Mammary epithelial cell (primary cell): ENCODE data around the gene HS3ST3A1.

ENCODE experiments used
- EZH2 ChIP-seq: IDR thresholded peaks from 2 replicates; pipeline ENCODE4 v1.6.1; 2012; ENCODE audit warnings: low read length, inconsistent platforms, borderline replicate concordance
- TF ChIP-seq, protein P1 (sequence below), 2 donors: IDR thresholded peaks in 1 of 2; conservative IDR thresholded peaks in 1 of 2; 2 replicates each; pipeline ENCODE4 v1.5.1; 2011 to 2012; ENCODE audit warnings: inconsistent platforms in 2 of 2, low read length in 2 of 2, mild to moderate bottlenecking in 2 of 2, control low read depth in 1 of 2, low read depth in 1 of 2; ENCODE audit not compliant: insufficient read depth in 1 of 2; ENCODE audit errors: extremely low read depth in 1 of 2

DNA sequence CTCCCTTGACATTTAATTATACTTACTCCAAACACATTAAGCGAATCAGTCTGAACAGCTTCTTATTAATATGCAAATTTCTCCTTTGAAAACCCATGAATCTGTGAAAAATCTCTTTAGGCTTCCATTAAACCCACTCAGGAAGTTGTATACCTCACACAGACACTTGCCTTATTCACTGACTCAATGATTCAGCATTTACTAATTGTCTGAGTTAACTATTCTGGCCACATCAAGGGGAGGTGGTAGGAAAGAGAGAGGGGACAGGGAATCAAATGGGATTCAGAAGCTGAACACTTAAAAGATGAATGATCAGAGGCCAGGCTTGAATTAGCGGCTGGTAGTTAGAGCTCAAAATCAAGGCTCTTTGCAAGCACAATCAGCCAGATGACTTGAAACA lies 70.0 kb downstream of the HS3ST3A1 start:
- TF ChIP-seq, protein P1, sequence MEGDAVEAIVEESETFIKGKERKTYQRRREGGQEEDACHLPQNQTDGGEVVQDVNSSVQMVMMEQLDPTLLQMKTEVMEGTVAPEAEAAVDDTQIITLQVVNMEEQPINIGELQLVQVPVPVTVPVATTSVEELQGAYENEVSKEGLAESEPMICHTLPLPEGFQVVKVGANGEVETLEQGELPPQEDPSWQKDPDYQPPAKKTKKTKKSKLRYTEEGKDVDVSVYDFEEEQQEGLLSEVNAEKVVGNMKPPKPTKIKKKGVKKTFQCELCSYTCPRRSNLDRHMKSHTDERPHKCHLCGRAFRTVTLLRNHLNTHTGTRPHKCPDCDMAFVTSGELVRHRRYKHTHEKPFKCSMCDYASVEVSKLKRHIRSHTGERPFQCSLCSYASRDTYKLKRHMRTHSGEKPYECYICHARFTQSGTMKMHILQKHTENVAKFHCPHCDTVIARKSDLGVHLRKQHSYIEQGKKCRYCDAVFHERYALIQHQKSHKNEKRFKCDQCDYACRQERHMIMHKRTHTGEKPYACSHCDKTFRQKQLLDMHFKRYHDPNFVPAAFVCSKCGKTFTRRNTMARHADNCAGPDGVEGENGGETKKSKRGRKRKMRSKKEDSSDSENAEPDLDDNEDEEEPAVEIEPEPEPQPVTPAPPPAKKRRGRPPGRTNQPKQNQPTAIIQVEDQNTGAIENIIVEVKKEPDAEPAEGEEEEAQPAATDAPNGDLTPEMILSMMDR (conservative IDR thresholded peaks at IDR 0.05 in 1 of 2, IDR thresholded peaks at IDR 0.05 in 1 of 2; ENCODE audit: extremely low read depth in 1 of 2, insufficient read depth in 1 of 2, low read depth in 1 of 2, low read length in 2 of 2): no peak
- no peak for TF ChIP-seq EZH2
